ENCODE measurements around the gene TSPAN3.

The TSPAN3 gene

GRCh38 chr15:77048135-77048876 lies 22.6 kb downstream of the TSPAN3 start:
- DNase-seq = no peak

- DNase-seq = no peak
Measured at GRCh38 chr15:77046704-77047412, 24.1 kb downstream of the TSPAN3 start.

GRCh38 chr15:77045985-77046384 lies 24.9 kb downstream of the TSPAN3 start:
- DNase-seq = no peak

GRCh38 chr15:77044228-77045042 lies 26.5 kb downstream of the TSPAN3 start:
- no peak for DNase-seq

- DNase-seq = no peak
Measured at GRCh38 chr15:77042955-77043920, 27.7 kb downstream of the TSPAN3 start.

GRCh38 chr15:77042245-77042919 lies 28.5 kb downstream of the TSPAN3 start:
- DNase-seq = no peak

GRCh38 chr15:77040673-77041072 lies 30.2 kb downstream of the TSPAN3 start:
- DNase-seq = no peak

- DNase-seq = no peak
Measured at GRCh38 chr15:77039848-77040247, 31.1 kb downstream of the TSPAN3 start.

GRCh38 chr15:77039217-77039533 lies 31.7 kb downstream of the TSPAN3 start:
- no peak for DNase-seq

GRCh38 chr15:77038312-77039216 lies 32.3 kb downstream of the TSPAN3 start:
- no peak for DNase-seq

- DNase-seq = no peak
Measured at GRCh38 chr15:77037388-77038209, 33.3 kb downstream of the TSPAN3 start.

- DNase-seq = no peak
Measured at GRCh38 chr15:77036537-77037387, 34.1 kb downstream of the TSPAN3 start.

GRCh38 chr15:77035999-77036471 lies 34.9 kb downstream of the TSPAN3 start:
- DNase-seq = no peak

- DNase-seq = no peak
Measured at GRCh38 chr15:77035584-77035983, 35.3 kb downstream of the TSPAN3 start.

- DNase-seq = no peak
Measured at GRCh38 chr15:77034695-77035489, 36.0 kb downstream of the TSPAN3 start.

- DNase-seq = no peak
Measured at GRCh38 chr15:77033729-77034671, 36.9 kb downstream of the TSPAN3 start.

GRCh38 chr15:77033417-77033728 lies 37.5 kb downstream of the TSPAN3 start:
- DNase-seq = no peak

All from kidney glomerular epithelial cell (primary cell).